OCI-LY3 (cell line): ENCODE results near the gene DGKB.

Source experiments
- H2AFZ ChIP-seq: fragments of 200-600, 300-600 bp; shearing (Covaris generic); 2 replicates; pipeline ENCODE4 v1.6.0; 2014; ENCODE audit warnings: antibody characterized with exemption, low read depth, low read length
- H3K27ac ChIP-seq: fragments of 200-600, 300-600 bp; sonication (generic); 2 replicates; pipeline ENCODE4 v1.5.1; 2014; ENCODE audit warnings: mild to moderate bottlenecking, low read length, moderate library complexity, mixed read lengths
- H3K27me3 ChIP-seq: fragments of 200-600, 300-600 bp; sonication (generic); 2 replicates; pipeline ENCODE4 v1.6.1; 2014; ENCODE audit warnings: low read depth, low read length, mixed read lengths
- H3K36me3 ChIP-seq: fragments of 200-600, 300-600 bp; sonication (generic); replicated peaks from 2 replicates; pipeline ENCODE3; 2014; ENCODE audit warnings: low read depth, low read length, mixed read lengths
- H3K4me1 ChIP-seq: fragments of 300-600, 200-600 bp; sonication (generic); 2 replicates; pipeline ENCODE4 v1.6.1; 2014; ENCODE audit warnings: low read length, mixed read lengths
- H3K4me2 ChIP-seq: fragments of 200-600, 300-600 bp; sonication (generic); 2 replicates; pipeline ENCODE4 v1.6.1; 2014; ENCODE audit warnings: low read length, mixed read lengths
- H3K4me3 ChIP-seq: fragments of 300-600, 200-600 bp; sonication (generic); 2 replicates; pipeline ENCODE4 v1.5.1; 2014; ENCODE audit warnings: antibody characterized with exemption, mild to moderate bottlenecking, low read length, moderate library complexity
- H3K79me2 ChIP-seq: fragments of 300-600, 200-600 bp; shearing (Covaris generic); 2 replicates; pipeline ENCODE4 v1.6.1; 2014; ENCODE audit warnings: mild to moderate bottlenecking, low read length, mixed read lengths
- H3K9ac ChIP-seq: fragments of 300-600, 200-600 bp; shearing (Covaris generic); 2 replicates; pipeline ENCODE4 v1.6.0; 2014; ENCODE audit warnings: mild to moderate bottlenecking, low read length, moderate library complexity
- H3K9me3 ChIP-seq: fragments of 200-600, 300-600 bp; shearing (Covaris generic); 2 replicates; pipeline ENCODE4 v1.6.1; 2014; ENCODE audit warnings: low read length, mixed read lengths; ENCODE audit not compliant: insufficient read depth
- H4K20me1 ChIP-seq: fragments of 200-600, 300-600 bp; sonication (generic); 2 replicates; pipeline ENCODE4 v1.6.1; 2016; ENCODE audit warnings: low read length, mixed read lengths; ENCODE audit not compliant: insufficient read depth
- CTCF ChIP-seq: fragments of 200-600, 300-600 bp; sonication (generic); IDR thresholded peaks from 2 replicates; pipeline ENCODE4 v1.5.1; 2014; ENCODE audit warnings: antibody characterized with exemption, low read length, low read depth
- EZH2phosphoT487 ChIP-seq: fragments of 200-600 bp; shearing (Covaris generic); IDR thresholded peaks from 2 replicates; pipeline ENCODE4 v1.6.1; 2018; ENCODE audit warnings: antibody characterized with exemption, mixed run types, low read depth

DGKB gene

GRCh38 chr7:14770614-14771013, 131.9 kb downstream of the DGKB start:
- H4K20me1 ChIP-seq: no peaks in the 10 kb centered on the region
- no peaks in the 10 kb centered on the region for H3K79me2 ChIP-seq
- H3K4me3 ChIP-seq: no peak overlapping the region
- H3K27ac ChIP-seq: no peak overlapping the region
- no peaks in the 10 kb centered on the region for H3K4me1 ChIP-seq
- H3K9ac ChIP-seq: no peak overlapping the region
- H3K9me3 ChIP-seq: no peaks in the 10 kb centered on the region
- H3K27me3 ChIP-seq: no peaks in the 10 kb centered on the region
- TF ChIP-seq CTCF: no peak
- no peak for TF ChIP-seq EZH2phosphoT487
- no peaks in the 10 kb centered on the region for H3K36me3 ChIP-seq
- H3K4me2 ChIP-seq: no peak overlapping the region
- no peak overlapping the region for H2AFZ ChIP-seq

GRCh38 chr7:14769261-14769660, 133.3 kb downstream of the DGKB start:
- Histone ChIP-seq H3K4me1 (no peaks in the 10 kb centered on the region), H3K36me3 (no peaks in the 10 kb centered on the region), H3K9ac (no peak overlapping the region), H3K27me3 (no peaks in the 10 kb centered on the region), H3K4me2 (no peak overlapping the region), H3K9me3 (no peaks in the 10 kb centered on the region), H3K4me3 (no peak overlapping the region), H3K27ac (no peak overlapping the region), H4K20me1 (no peaks in the 10 kb centered on the region), H2AFZ (no peak overlapping the region), H3K79me2 (no peaks in the 10 kb centered on the region)
- no peak for TF ChIP-seq EZH2phosphoT487
- TF ChIP-seq CTCF: no peak

- no peak overlapping the region for H3K27ac ChIP-seq
These were observed 134.7 kb downstream of the DGKB start for GRCh38 chr7:14767716-14768425.

GRCh38 chr7:14766747-14767146, 135.8 kb downstream of the DGKB start:
- no peaks in the 10 kb centered on the region for H3K27me3 ChIP-seq
- no peaks in the 10 kb centered on the region for H3K36me3 ChIP-seq
- H3K9ac ChIP-seq: no peak overlapping the region
- no peak overlapping the region for H3K4me2 ChIP-seq
- H3K4me1 ChIP-seq: peaks cover 5% of the 10 kb centered on the region; the same call in 1 of the 2 replicates
- H3K4me3 ChIP-seq: no peak overlapping the region
- H3K79me2 ChIP-seq: no peaks in the 10 kb centered on the region
- H3K9me3 ChIP-seq: no peaks in the 10 kb centered on the region
- no peaks in the 10 kb centered on the region for H4K20me1 ChIP-seq
- H2AFZ ChIP-seq: no peak overlapping the region
- H3K27ac ChIP-seq: no peak overlapping the region
- TF ChIP-seq EZH2phosphoT487 (no peak), CTCF (no peak)

More at GRCh38 chr7:14767716-14768425, 134.7 kb downstream of the DGKB start:
- Histone ChIP-seq H2AFZ (no peak overlapping the region), H3K9me3 (no peaks in the 10 kb centered on the region), H3K4me3 (no peak overlapping the region), H3K79me2 (no peaks in the 10 kb centered on the region), H4K20me1 (no peaks in the 10 kb centered on the region), H3K36me3 (no peaks in the 10 kb centered on the region), H3K4me1 (no peaks in the 10 kb centered on the region), H3K4me2 (no peak overlapping the region), H3K27me3 (no peaks in the 10 kb centered on the region), H3K9ac (no peak overlapping the region)
- TF ChIP-seq CTCF (no peak), EZH2phosphoT487 (no peak)
